Activated CD8-positive, alpha-beta T cell treated with anti-CD3 and anti-CD28 coated beads, Interleukin-2, amount 10 ng/mL, durations not matched to agents 7 days and 5 days (primary cell): ENCODE data around the gene TMEM190. TPM values are rescaled to one million over a fixed set of nuclear protein-coding genes. Genes with fewer than 3 reads are reported as not detected.
A peak's percentile ranks its signal among the peaks of the same experiment; 100 is the strongest.

ENCODE experiments used
- ATAC-seq: fragments of 150-1000 bp; cut with Tn5 transposase; one replicate; pipeline ENCODE4 v1.10.0; 2021; ENCODE audit warnings: moderate library complexity
- CTCF ChIA-PET: fragments of 350-600 bp; sonication (Branson Sonifier 250); formaldehyde crosslinking; loops from one replicate; lab custom pipeline; 2021; ENCODE audit warnings: antibody characterized with exemption; lab: Charles Lee
- POLR2A ChIA-PET: fragments of 350-600 bp; sonication (Branson Sonifier 250); formaldehyde crosslinking; loops from one replicate; lab custom pipeline; 2021; ENCODE audit warnings: antibody characterized with exemption; lab: Charles Lee
- DNase-seq: peaks from one replicate; pipeline ENCODE4 v3.0.0-alpha.2; 2020
- H3K27ac Mint-ChIP-seq: one replicate; pipeline ENCODE4 v1.8.0; 2021; ENCODE audit warnings: mild to moderate bottlenecking, mixed read lengths
- H3K27me3 Mint-ChIP-seq: one replicate; pipeline ENCODE4 v1.8.0; 2021; ENCODE audit warnings: low read depth, mixed read lengths
- H3K36me3 Mint-ChIP-seq: one replicate; pipeline ENCODE4 v1.8.0; 2021; ENCODE audit warnings: low read depth, mixed read lengths
- H3K4me1 Mint-ChIP-seq: one replicate; pipeline ENCODE4 v1.8.0; 2021; ENCODE audit warnings: low read depth, mixed read lengths
- H3K4me3 Mint-ChIP-seq: one replicate; pipeline ENCODE4 v1.8.0; 2021; ENCODE audit warnings: mild to moderate bottlenecking, mixed read lengths
- H3K9me3 Mint-ChIP-seq: one replicate; pipeline ENCODE4 v1.8.0; 2022; ENCODE audit warnings: mixed read lengths; ENCODE audit not compliant: insufficient read depth
- total RNA-seq, 2 experiments: library from RNA; stranded (reverse); gene quantifications; one replicate each; pipeline ENCODE4 v1.2.3, GENCODE V29; 2021

TMEM190 gene
- total RNA-seq, 2 experiments from 2014 or later = not detected

GRCh38 chr19:55384920-55385723, 8.5 kb downstream of the TMEM190 start:
- no peaks in the 10 kb centered on the region for H3K9me3 Mint-ChIP-seq
- CTCF ChIA-PET = interaction anchor here (0.9 to 3.1 kb wide), 13 partner anchors 33 to 297 kb away, joined by 3 to 30 read pairs (median 5); partner anchors contain the start of genes ISOC2 and KMT5C
- DNase-seq (peak; percentile 98), ATAC-seq (peak; percentile 75)
- H3K27me3 Mint-ChIP-seq = no peaks in the 10 kb centered on the region
- peaks cover 62% of the 10 kb centered on the region for H3K4me1 Mint-ChIP-seq
- H3K27ac Mint-ChIP-seq = peak overlapping the region; percentile 99
- H3K4me3 Mint-ChIP-seq = peak overlapping the region; percentile 100
- H3K36me3 Mint-ChIP-seq = peaks cover 60% of the 10 kb centered on the region
- POLR2A ChIA-PET = interaction anchor here (0.6 to 14.2 kb wide), 14 partner anchors 9 to 131 kb away, joined by 3 to 213 read pairs (median 6); partner anchors contain the start of genes IL11, PPP6R1, TMEM190 and UBE2S

DNA sequence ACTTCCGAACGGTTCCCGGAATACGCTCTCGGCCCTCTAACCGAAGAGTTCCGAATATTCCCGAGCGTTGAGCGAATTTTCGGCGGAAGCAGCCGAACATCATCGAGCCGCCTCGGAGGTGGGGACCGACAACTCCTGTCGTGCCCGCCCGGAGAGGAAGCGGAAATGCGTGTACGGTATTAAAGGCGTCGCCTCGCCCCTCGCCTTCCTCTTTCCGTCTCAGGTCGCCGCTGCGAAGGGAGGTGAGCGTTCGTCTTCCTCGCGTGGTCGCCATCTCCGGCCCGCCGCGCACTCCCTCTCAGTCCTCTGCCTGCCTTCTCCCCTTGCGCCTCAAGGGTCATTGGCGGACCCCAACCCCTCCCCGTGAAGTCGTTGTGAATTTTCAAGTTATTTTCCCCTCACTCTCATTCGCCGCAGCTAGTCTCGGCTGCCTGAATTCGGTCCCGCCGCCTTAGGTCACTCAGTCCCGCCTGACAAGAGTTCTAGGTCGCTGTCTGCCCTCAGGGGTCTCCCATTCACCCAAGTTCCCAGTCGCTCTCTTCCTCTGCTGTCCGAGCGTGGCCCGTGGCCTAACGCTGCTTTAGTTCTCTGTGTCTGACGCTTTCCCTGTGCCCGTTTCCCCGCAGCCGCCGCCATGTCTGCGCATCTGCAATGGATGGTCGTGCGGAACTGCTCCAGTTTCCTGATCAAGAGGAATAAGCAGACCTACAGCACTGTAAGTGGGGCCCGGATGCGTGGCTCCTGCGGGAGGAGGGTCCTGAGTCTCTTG, 9.3 kb downstream of the TMEM190 start, which contains the start of gene RPL28:
Gene RPL28, plus strand, starts transcription at position 209 of the 769 bp plus-strand sequence. Its CDS starts 426 bp downstream, at position 635.
- H3K27ac Mint-ChIP-seq = peak within 1 kb of the TSS; percentile 99
- H3K36me3 Mint-ChIP-seq = peaks cover 64% of the 10 kb centered on the region
- H3K4me1 Mint-ChIP-seq = peaks cover 68% of the 10 kb centered on the region
- ChIA-PET POLR2A (interaction anchor here (0.5 to 14.2 kb wide), 3 partner anchors 17 to 130 kb away, joined by 3 to 213 read pairs (median 4); partner anchors contain the start of gene UBE2S), CTCF (no interaction called here)
- no peaks in the 10 kb centered on the region for H3K9me3 Mint-ChIP-seq
- H3K4me3 Mint-ChIP-seq = peak within 1 kb of the TSS; percentile 100
- ATAC-seq = peak; percentile 73
- peak; percentile 99 for DNase-seq
- H3K27me3 Mint-ChIP-seq = no peaks in the 10 kb centered on the region

GRCh38 chr19:55386493-55386971, 9.9 kb downstream of the TMEM190 start:
- Mint-ChIP-seq H3K27ac (peak overlapping the region; percentile 99), H3K27me3 (no peaks in the 10 kb centered on the region), H3K9me3 (no peaks in the 10 kb centered on the region), H3K36me3 (peaks cover 62% of the 10 kb centered on the region), H3K4me3 (peak overlapping the region; percentile 100), H3K4me1 (peaks cover 66% of the 10 kb centered on the region)
- DNase-seq = no peak
- no peak for ATAC-seq
- POLR2A ChIA-PET = interaction anchor here (0.5 to 14.2 kb wide), 4 partner anchors 16 to 130 kb away, joined by 3 to 213 read pairs (median 5); partner anchors contain the start of genes KMT5C and UBE2S
- CTCF ChIA-PET = no interaction called here

DNA sequence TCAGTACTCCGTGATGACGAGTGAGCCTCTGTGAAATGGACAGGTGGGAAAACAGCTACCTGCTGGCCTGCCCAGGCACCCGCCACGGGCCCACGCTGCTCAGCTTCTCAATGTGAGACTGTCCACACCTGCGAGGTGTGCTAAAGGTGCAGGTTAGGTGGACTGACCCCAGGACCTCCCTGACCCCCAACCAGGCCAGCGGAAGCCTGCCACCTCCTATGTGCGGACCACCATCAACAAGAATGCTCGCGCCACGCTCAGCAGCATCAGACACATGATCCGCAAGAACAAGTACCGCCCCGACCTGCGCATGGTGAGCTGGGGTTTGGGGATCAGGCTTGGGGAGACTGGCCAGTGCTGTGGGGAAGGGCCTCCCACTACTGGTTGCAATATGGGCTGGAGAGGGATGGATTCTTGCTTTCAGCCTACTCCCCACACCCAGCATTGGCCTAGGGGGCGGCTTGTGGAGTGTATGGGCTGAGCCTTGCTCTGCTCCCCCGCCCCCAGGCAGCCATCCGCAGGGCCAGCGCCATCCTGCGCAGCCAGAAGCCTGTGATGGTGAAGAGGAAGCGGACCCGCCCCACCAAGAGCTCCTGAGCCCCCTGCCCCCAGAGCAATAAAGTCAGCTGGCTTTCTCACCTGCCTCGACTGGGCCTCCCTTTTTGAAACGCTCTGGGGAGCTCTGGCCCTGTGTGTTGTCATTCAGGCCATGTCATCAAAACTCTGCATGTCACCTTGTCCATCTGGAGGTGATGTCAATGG, 11.3 kb downstream of the TMEM190 start:
- ChIA-PET POLR2A (interaction anchor here (0.8 to 14.2 kb wide), 5 partner anchors 15 to 129 kb away, joined by 3 to 213 read pairs (median 4); partner anchors contain the start of genes KMT5C, PPP6R1 and UBE2S), CTCF (interaction anchor here (1.4 kb wide), 1 partner anchor 128 kb away, joined by 5 read pairs; no protein-coding TSS in a partner anchor)
- Mint-ChIP-seq H3K4me3 (peak overlapping the region; percentile 100), H3K9me3 (no peaks in the 10 kb centered on the region), H3K27ac (peak overlapping the region; percentile 99), H3K4me1 (peaks cover 52% of the 10 kb centered on the region), H3K27me3 (no peaks in the 10 kb centered on the region), H3K36me3 (peaks cover 56% of the 10 kb centered on the region)
- ATAC-seq = no peak
- no peak for DNase-seq

DNA sequence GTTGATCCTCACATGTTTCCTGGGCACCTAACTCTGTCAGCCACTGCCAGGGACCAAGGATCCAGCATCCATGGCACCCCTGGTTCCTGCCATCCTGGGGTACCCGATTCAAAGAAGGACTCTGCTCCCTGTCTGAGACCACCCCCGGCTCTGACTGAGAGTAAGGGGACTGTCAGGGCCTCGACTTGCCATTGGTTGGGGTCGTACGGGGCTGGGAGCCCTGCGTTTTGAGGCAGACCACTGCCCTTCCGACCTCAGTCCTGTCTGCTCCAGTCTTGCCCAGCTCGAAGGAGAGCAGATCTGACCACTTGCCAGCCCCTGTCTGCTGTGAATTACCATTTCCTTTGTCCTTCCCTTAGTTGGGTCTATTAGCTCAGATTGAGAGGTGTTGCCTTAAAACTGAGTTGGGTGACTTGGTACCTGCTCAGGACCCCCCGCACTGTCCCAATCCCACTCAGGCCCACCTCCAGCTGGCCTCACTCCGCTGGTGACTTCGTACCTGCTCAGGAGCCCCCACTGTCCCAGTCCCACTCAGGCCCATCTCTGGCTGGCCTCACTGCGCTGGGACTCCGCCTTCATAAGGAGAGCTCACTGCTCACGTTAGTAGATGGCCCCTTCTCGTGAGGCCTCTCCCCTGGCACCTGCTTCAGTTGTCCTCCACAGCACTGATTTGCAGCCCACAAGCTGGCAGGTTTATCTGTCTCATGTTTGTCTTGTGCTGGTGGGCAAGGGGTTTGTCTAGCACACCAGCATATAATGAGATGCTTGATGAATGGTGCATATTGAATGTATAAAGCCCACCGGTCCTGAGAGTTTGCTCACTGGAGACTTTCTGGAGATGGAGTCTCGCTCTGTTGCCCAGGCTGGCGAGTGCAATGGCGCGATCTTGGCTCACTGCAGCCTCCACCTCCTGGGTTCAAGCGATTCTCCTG, 13.0 kb downstream of the TMEM190 start:
- peaks cover 44% of the 10 kb centered on the region for H3K4me1 Mint-ChIP-seq
- no peak overlapping the region for H3K4me3 Mint-ChIP-seq
- DNase-seq = no peak
- peak overlapping the region; percentile 46 for H3K27ac Mint-ChIP-seq
- no peaks in the 10 kb centered on the region for H3K9me3 Mint-ChIP-seq
- ChIA-PET POLR2A (interaction anchor here (0.6 to 14.2 kb wide), 3 partner anchors 13 to 148 kb away, joined by 3 to 213 read pairs (median 5); partner anchors contain the start of genes KMT5C and UBE2S), CTCF (no interaction called here)
- ATAC-seq = no peak
- H3K36me3 Mint-ChIP-seq = peaks cover 54% of the 10 kb centered on the region
- no peaks in the 10 kb centered on the region for H3K27me3 Mint-ChIP-seq

DNA sequence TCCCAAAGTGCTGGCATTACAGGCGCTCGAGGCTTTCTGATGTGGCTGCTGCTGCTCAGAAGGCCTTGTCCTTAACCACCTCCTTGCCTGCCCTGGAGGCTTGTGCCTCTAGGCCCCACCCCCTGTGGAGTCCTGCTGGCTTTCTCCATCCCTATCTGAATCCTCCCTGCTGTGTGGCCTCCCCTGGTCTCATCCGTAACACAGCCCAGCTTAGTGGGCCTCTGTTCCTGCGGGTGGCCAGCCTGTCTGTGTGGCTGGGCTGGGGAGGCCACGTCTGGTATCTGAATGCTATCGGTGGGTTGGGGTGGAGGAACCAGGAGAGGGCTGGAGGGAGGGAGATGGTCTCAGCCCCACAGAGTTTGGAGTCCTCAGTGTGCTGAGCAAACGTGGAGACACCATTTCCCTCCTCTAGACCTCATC, 13.8 kb downstream of the TMEM190 start:
- no peaks in the 10 kb centered on the region for H3K27me3 Mint-ChIP-seq
- DNase-seq = no peak
- H3K4me3 Mint-ChIP-seq = no peak overlapping the region
- ATAC-seq = no peak
- CTCF ChIA-PET = no interaction called here
- peak overlapping the region; percentile 68 for H3K27ac Mint-ChIP-seq
- no peaks in the 10 kb centered on the region for H3K9me3 Mint-ChIP-seq
- POLR2A ChIA-PET = interaction anchor here (14.2 kb wide), 1 partner anchor 12 kb away, joined by 213 read pairs; the partner anchor contains the start of gene UBE2S
- H3K36me3 Mint-ChIP-seq = peaks cover 54% of the 10 kb centered on the region
- peaks cover 41% of the 10 kb centered on the region for H3K4me1 Mint-ChIP-seq

DNA sequence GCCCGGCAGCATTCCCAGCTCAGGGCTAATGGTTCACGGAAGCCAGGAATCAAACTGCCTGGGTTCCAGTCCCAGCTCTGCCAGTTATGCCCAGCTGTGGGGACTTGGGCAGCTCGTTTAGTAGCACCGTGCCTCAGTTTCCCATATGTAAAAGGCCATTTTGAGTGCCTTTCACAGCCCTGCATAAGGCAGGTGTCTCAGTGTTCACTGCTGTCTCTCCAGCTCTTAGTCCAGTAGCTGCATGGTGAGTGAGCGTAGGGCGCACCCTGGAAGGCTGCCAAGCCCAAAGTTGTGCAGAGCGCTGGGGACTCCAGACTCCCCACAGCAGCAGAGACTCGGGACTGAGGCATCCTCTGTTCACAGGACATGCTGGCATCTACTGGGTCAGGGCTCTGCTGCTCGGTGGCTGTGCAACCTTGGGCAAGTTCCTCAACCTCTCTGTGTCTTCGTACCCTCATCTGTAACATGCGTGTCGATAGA, 14.6 kb downstream of the TMEM190 start:
- Mint-ChIP-seq H3K4me1 (peaks cover 41% of the 10 kb centered on the region), H3K27ac (no peak overlapping the region), H3K36me3 (peaks cover 47% of the 10 kb centered on the region), H3K27me3 (no peaks in the 10 kb centered on the region), H3K4me3 (no peak overlapping the region), H3K9me3 (no peaks in the 10 kb centered on the region)
- CTCF ChIA-PET = no interaction called here
- no peak for ATAC-seq
- DNase-seq = no peak
- POLR2A ChIA-PET = interaction anchor here (14.2 kb wide), 1 partner anchor 12 kb away, joined by 213 read pairs; the partner anchor contains the start of gene UBE2S

GRCh38 chr19:55391702-55392615, 15.3 kb downstream of the TMEM190 start:
- POLR2A ChIA-PET = interaction anchor here (14.2 kb wide), 1 partner anchor 11 kb away, joined by 213 read pairs; the partner anchor contains the start of gene UBE2S
- Mint-ChIP-seq H3K36me3 (peaks cover 40% of the 10 kb centered on the region), H3K27ac (no peak overlapping the region), H3K9me3 (no peaks in the 10 kb centered on the region), H3K4me3 (no peak overlapping the region), H3K4me1 (peaks cover 36% of the 10 kb centered on the region), H3K27me3 (no peaks in the 10 kb centered on the region)
- DNase-seq = no peak
- no peak for ATAC-seq
- CTCF ChIA-PET = no interaction called here
